Panc1 (cell line): ENCODE results near the gene CCSAP.

Experiments used
- POLR2AphosphoS5 ChIP-seq: IDR thresholded peaks from 2 replicates; pipeline ENCODE4 v1.6.1; 2012; ENCODE audit warnings: mild to moderate bottlenecking, low read depth, low read length, moderate library complexity
- TF ChIP-seq, protein P1 (sequence below): fragments of 450-650 bp; IDR thresholded peaks from 2 replicates; pipeline ENCODE4 v1.5.1; 2017; ENCODE audit warnings: mild to moderate bottlenecking
- TF ChIP-seq, protein P2 (sequence below), 2 experiments: IDR thresholded peaks; 2 replicates each; pipeline ENCODE4 v1.6.1; 2011 to 2012; ENCODE audit warnings: low read depth in 2 of 2, control low read depth in 1 of 2, low read length in 1 of 2, mild to moderate bottlenecking in 1 of 2, moderate library complexity in 1 of 2; ENCODE audit not compliant: insufficient read depth in 1 of 2

DNA sequence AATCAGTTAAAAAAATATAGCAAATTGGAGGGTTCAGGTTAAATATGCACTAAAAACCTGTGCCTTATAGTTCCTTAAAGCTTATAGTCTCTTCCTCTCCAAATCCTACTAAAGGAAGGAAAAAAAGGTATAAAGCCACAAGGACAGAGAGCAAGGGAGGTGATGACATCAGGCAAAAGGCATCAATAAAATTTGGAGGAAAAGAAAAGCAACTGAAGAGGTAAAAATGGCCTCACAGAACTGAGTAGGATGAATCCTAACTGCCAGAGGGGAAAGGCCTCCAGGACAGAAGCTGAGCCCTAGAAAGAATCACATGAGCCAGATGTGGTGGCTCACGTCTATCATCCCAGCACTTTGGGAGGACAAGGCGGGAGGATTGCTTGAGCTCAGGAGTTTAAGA, 8.1 kb downstream of the CCSAP start:
- TF ChIP-seq, protein P1, sequence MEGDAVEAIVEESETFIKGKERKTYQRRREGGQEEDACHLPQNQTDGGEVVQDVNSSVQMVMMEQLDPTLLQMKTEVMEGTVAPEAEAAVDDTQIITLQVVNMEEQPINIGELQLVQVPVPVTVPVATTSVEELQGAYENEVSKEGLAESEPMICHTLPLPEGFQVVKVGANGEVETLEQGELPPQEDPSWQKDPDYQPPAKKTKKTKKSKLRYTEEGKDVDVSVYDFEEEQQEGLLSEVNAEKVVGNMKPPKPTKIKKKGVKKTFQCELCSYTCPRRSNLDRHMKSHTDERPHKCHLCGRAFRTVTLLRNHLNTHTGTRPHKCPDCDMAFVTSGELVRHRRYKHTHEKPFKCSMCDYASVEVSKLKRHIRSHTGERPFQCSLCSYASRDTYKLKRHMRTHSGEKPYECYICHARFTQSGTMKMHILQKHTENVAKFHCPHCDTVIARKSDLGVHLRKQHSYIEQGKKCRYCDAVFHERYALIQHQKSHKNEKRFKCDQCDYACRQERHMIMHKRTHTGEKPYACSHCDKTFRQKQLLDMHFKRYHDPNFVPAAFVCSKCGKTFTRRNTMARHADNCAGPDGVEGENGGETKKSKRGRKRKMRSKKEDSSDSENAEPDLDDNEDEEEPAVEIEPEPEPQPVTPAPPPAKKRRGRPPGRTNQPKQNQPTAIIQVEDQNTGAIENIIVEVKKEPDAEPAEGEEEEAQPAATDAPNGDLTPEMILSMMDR, result no peak
- TF ChIP-seq POLR2AphosphoS5, result no peak
- TF ChIP-seq, protein P2, sequence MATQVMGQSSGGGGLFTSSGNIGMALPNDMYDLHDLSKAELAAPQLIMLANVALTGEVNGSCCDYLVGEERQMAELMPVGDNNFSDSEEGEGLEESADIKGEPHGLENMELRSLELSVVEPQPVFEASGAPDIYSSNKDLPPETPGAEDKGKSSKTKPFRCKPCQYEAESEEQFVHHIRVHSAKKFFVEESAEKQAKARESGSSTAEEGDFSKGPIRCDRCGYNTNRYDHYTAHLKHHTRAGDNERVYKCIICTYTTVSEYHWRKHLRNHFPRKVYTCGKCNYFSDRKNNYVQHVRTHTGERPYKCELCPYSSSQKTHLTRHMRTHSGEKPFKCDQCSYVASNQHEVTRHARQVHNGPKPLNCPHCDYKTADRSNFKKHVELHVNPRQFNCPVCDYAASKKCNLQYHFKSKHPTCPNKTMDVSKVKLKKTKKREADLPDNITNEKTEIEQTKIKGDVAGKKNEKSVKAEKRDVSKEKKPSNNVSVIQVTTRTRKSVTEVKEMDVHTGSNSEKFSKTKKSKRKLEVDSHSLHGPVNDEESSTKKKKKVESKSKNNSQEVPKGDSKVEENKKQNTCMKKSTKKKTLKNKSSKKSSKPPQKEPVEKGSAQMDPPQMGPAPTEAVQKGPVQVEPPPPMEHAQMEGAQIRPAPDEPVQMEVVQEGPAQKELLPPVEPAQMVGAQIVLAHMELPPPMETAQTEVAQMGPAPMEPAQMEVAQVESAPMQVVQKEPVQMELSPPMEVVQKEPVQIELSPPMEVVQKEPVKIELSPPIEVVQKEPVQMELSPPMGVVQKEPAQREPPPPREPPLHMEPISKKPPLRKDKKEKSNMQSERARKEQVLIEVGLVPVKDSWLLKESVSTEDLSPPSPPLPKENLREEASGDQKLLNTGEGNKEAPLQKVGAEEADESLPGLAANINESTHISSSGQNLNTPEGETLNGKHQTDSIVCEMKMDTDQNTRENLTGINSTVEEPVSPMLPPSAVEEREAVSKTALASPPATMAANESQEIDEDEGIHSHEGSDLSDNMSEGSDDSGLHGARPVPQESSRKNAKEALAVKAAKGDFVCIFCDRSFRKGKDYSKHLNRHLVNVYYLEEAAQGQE (IDR thresholded peaks at IDR 0.05; ENCODE audit: insufficient read depth in 1 of 2, low read depth in 2 of 2, low read length in 1 of 2), result no peak
